Trophoblast cell (in vitro differentiated cells and primary cell): ENCODE data around the gene ATOSB.
A peak's percentile ranks its signal among the peaks of the same experiment; 100 is the strongest.

Source experiments
- DNase-seq, 2 donors: peaks; one replicate each; pipeline ENCODE4 v3.0.0-alpha.2; 2016
- H2AFZ ChIP-seq: 2 replicates; pipeline ENCODE4 v1.6.1; 2013; ENCODE audit warnings: low read length, moderate library complexity, mild to moderate bottlenecking; ENCODE audit not compliant: insufficient read depth, poor library complexity
- H2AK5ac ChIP-seq: 2 replicates; pipeline ENCODE4 v1.6.1; 2013; ENCODE audit warnings: mild to moderate bottlenecking, low read length
- H2BK120ac ChIP-seq: 2 replicates; pipeline ENCODE4 v1.6.1; 2013; ENCODE audit warnings: low read length, mild to moderate bottlenecking, moderate library complexity; ENCODE audit not compliant: insufficient read depth, poor library complexity
- H2BK12ac ChIP-seq: 2 replicates; pipeline ENCODE4 v1.6.1; 2013; ENCODE audit warnings: mild to moderate bottlenecking, low read length, moderate library complexity
- H2BK5ac ChIP-seq: 2 replicates; pipeline ENCODE4 v1.6.1; 2013; ENCODE audit warnings: low read length, low read depth, moderate library complexity, mild to moderate bottlenecking; ENCODE audit not compliant: poor library complexity
- H3K14ac ChIP-seq: 2 replicates; pipeline ENCODE4 v1.6.1; 2013; ENCODE audit warnings: mild to moderate bottlenecking, low read length
- H3K18ac ChIP-seq: 2 replicates; pipeline ENCODE4 v1.6.1; 2013; ENCODE audit warnings: mild to moderate bottlenecking, low read length
- H3K23ac ChIP-seq: 2 replicates; pipeline ENCODE4 v1.6.1; 2013; ENCODE audit warnings: low read length
- H3K27ac ChIP-seq: 2 replicates; pipeline ENCODE4 v1.5.1; 2013; ENCODE audit warnings: low read depth, mild to moderate bottlenecking, inconsistent platforms, low read length, moderate library complexity
- H3K27me3 ChIP-seq: 2 replicates; pipeline ENCODE4 v1.6.1; 2013; ENCODE audit warnings: inconsistent platforms, mild to moderate bottlenecking, low read length, moderate library complexity; ENCODE audit not compliant: insufficient read depth
- H3K36me3 ChIP-seq, 2 experiments: 1 replicate in 1 of 2; 2 replicates in 1 of 2; pipeline ENCODE4 v1.6.1; 2013; ENCODE audit warnings: low read length in 2 of 2, mild to moderate bottlenecking in 2 of 2, moderate library complexity in 1 of 2; ENCODE audit not compliant: insufficient read depth in 2 of 2, control insufficient read depth in 1 of 2
- H3K4ac ChIP-seq: 2 replicates; pipeline ENCODE4 v1.6.1; 2013; ENCODE audit warnings: low read depth, mild to moderate bottlenecking, low read length, moderate library complexity
- H3K4me1 ChIP-seq, 2 experiments: 1 replicate in 1 of 2; 2 replicates in 1 of 2; pipeline ENCODE4 v1.6.1; 2013; ENCODE audit warnings: low read length in 2 of 2, mild to moderate bottlenecking in 2 of 2, moderate library complexity in 1 of 2; ENCODE audit not compliant: insufficient read depth in 2 of 2, control insufficient read depth in 1 of 2
- H3K4me2 ChIP-seq: 2 replicates; pipeline ENCODE4 v1.6.1; 2013; ENCODE audit warnings: inconsistent platforms, mild to moderate bottlenecking, low read length, moderate library complexity
- H3K4me3 ChIP-seq: 2 replicates; pipeline ENCODE4 v1.5.1; 2013; ENCODE audit warnings: mild to moderate bottlenecking, low read depth, low read length, inconsistent platforms
- H3K79me1 ChIP-seq: one replicate; pipeline ENCODE4 v1.6.1; 2013; ENCODE audit warnings: low read length
- H3K79me2 ChIP-seq: 2 replicates; pipeline ENCODE4 v1.6.1; 2013; ENCODE audit warnings: low read length, mild to moderate bottlenecking; ENCODE audit not compliant: control insufficient read depth, insufficient read depth, poor library complexity
- H3K9ac ChIP-seq: 2 replicates; pipeline ENCODE4 v1.6.1; 2013; ENCODE audit warnings: mild to moderate bottlenecking, low read length
- H3K9me3 ChIP-seq: 2 replicates; pipeline ENCODE4 v1.6.1; 2013; ENCODE audit warnings: low read depth, mild to moderate bottlenecking, control low read depth, inconsistent platforms, low read length; ENCODE audit not compliant: insufficient read depth
- H4K12ac ChIP-seq: 2 replicates; pipeline ENCODE4 v1.6.1; 2013; ENCODE audit warnings: low read depth, mild to moderate bottlenecking, low read length, moderate library complexity
- H4K8ac ChIP-seq: 2 replicates; pipeline ENCODE4 v1.6.1; 2013; ENCODE audit warnings: low read depth, mild to moderate bottlenecking, low read length, moderate library complexity
- H4K91ac ChIP-seq: one replicate; pipeline ENCODE4 v1.6.1; 2013; ENCODE audit warnings: low read depth, mild to moderate bottlenecking, low read length, moderate library complexity
- WGBS: extraction: QIAGEN DNeasy Blood & Tissue Kit; methylation state at CpG from one replicate; pipeline ENCODE4 v1.1.7; 2013; ENCODE audit warnings: missing lambda C conversion rate; ENCODE audit not compliant: insufficient read length, insufficient coverage; ENCODE audit errors: extremely low coverage; 5-methylcytosine and 5-hydroxymethylcytosine counted together

Gene ATOSB

GRCh38 chr9:35097573-35097972, 18.1 kb downstream of the ATOSB start:
- Histone ChIP-seq H3K9me3 (no peaks in the 10 kb centered on the region), H2BK120ac (no peak overlapping the region), H3K79me2 (peaks cover 4% of the 10 kb centered on the region), H3K4me3 (no peak overlapping the region), H3K4ac (no peak overlapping the region), H3K18ac (no peak overlapping the region), H2BK5ac (no peak overlapping the region), H2BK12ac (no peak overlapping the region), H2AFZ (no peak overlapping the region), H3K4me1 (peaks cover 8 to 10% of the 10 kb centered on the region in 2 experiments), H3K79me1 (peaks cover 7% of the 10 kb centered on the region), H3K4me2 (no peak overlapping the region), H4K8ac (no peak overlapping the region), H2AK5ac (no peak overlapping the region), H3K23ac (no peak overlapping the region), H3K9ac (no peak overlapping the region), H3K27ac (no peak overlapping the region), H3K14ac (no peak overlapping the region), H3K27me3 (no peaks in the 10 kb centered on the region), H3K36me3 (peaks cover 22 to 30% of the 10 kb centered on the region in 2 experiments), H4K91ac (no peak overlapping the region), H4K12ac (no peak overlapping the region)
- no CpG with 5 or more reads among the region's 3 CpGs for WGBS
- DNase-seq = no peak

GRCh38 chr9:35096035-35096849, 19.4 kb downstream of the ATOSB start, which contains the start of gene PIGO:
TSS of gene PIGO (minus strand) at chr9:35096591. CDS start at chr9:35095565, 1,026 bp downstream.
- Histone ChIP-seq H3K27ac (peak within 1 kb of the TSS; percentile 97), H3K9me3 (no peaks in the 10 kb centered on the region), H3K23ac (no peak within 1 kb of the TSS), H3K27me3 (no peaks in the 10 kb centered on the region), H2AK5ac (peak within 1 kb of the TSS; percentile 92), H2BK120ac (peak within 1 kb of the TSS; percentile 98), H3K4me3 (peak within 1 kb of the TSS; percentile 90), H3K14ac (peak within 1 kb of the TSS; percentile 99), H4K12ac (peak within 1 kb of the TSS; percentile 100), H2AFZ (peak within 1 kb of the TSS; percentile 99), H3K4ac (peak within 1 kb of the TSS; percentile 91), H3K4me1 (peaks cover 2 to 3% of the 10 kb centered on the region in 2 experiments), H2BK12ac (no peak within 1 kb of the TSS), H4K91ac (peak within 1 kb of the TSS; percentile 99), H2BK5ac (peak within 1 kb of the TSS; percentile 98), H3K18ac (peak within 1 kb of the TSS; percentile 98), H3K4me2 (peak within 1 kb of the TSS; percentile 66), H3K9ac (peak within 1 kb of the TSS; percentile 96), H3K79me2 (peaks cover 2% of the 10 kb centered on the region), H4K8ac (peak within 1 kb of the TSS; percentile 100), H3K36me3 (peaks cover 31 to 39% of the 10 kb centered on the region in 2 experiments), H3K79me1 (peaks cover 6% of the 10 kb centered on the region)
- DNase-seq = peak; percentile 89 to 95
- no CpG with 5 or more reads among the region's 53 CpGs for whole genome bisulfite sequencing

DNA sequence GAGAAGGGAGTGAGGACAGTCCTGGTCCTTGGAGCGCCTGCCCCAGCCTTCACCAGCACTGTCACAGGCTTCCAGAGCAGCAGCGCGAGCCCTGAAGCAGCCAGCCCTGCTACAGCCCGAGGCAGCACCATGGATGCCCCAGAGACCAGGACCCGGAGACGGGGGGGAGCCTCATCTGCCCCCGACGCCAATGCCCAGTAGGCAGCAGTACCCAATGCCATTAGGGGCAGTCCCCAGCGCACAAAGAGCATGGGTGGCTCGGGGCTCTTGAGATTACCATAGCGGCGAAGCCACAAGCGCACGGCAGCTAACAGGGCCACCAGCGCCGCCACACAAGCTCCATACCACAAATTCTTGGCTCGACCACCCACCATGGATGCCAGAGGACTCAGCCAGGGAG, 24.1 kb downstream of the ATOSB start:
- no peak overlapping the region for H4K12ac ChIP-seq
- peaks cover 38 to 53% of the 10 kb centered on the region in 2 experiments for H3K36me3 ChIP-seq
- H3K27me3 ChIP-seq = no peaks in the 10 kb centered on the region
- H3K4me2 ChIP-seq = no peak overlapping the region
- H3K23ac ChIP-seq = no peak overlapping the region
- no peak overlapping the region for H3K14ac ChIP-seq
- H2BK5ac ChIP-seq = no peak overlapping the region
- H3K4ac ChIP-seq = no peak overlapping the region
- no peak overlapping the region for H3K18ac ChIP-seq
- H3K9me3 ChIP-seq = no peaks in the 10 kb centered on the region
- peaks cover 2 to 3% of the 10 kb centered on the region in 2 experiments for H3K4me1 ChIP-seq
- H3K79me2 ChIP-seq = peaks cover 2% of the 10 kb centered on the region
- no peak overlapping the region for H3K4me3 ChIP-seq
- no CpG with 5 or more reads among the region's 17 CpGs for WGBS
- H2BK12ac ChIP-seq = no peak overlapping the region
- H3K79me1 ChIP-seq = peaks cover 6% of the 10 kb centered on the region
- no peak overlapping the region for H2AK5ac ChIP-seq
- DNase-seq = no peak
- H2BK120ac ChIP-seq = no peak overlapping the region
- no peak overlapping the region for H4K91ac ChIP-seq
- H3K27ac ChIP-seq = no peak overlapping the region
- no peak overlapping the region for H3K9ac ChIP-seq
- no peak overlapping the region for H4K8ac ChIP-seq
- H2AFZ ChIP-seq = no peak overlapping the region

GRCh38 chr9:35089434-35089833, 26.2 kb downstream of the ATOSB start:
- Histone ChIP-seq H3K9me3 (no peaks in the 10 kb centered on the region), H3K4me3 (no peak overlapping the region), H3K27me3 (no peaks in the 10 kb centered on the region), H4K8ac (no peak overlapping the region), H3K36me3 (peaks cover 38 to 53% of the 10 kb centered on the region in 2 experiments), H2BK120ac (no peak overlapping the region), H3K9ac (no peak overlapping the region), H4K91ac (no peak overlapping the region), H4K12ac (no peak overlapping the region), H3K4me2 (no peak overlapping the region), H2BK5ac (no peak overlapping the region), H3K27ac (no peak overlapping the region), H2BK12ac (no peak overlapping the region), H3K14ac (no peak overlapping the region), H2AFZ (no peak overlapping the region), H3K4me1 (no peaks in the 10 kb centered on the region), H3K23ac (no peak overlapping the region), H2AK5ac (no peak overlapping the region), H3K79me2 (no peaks in the 10 kb centered on the region), H3K79me1 (no peaks in the 10 kb centered on the region), H3K4ac (no peak overlapping the region), H3K18ac (no peak overlapping the region)
- no CpG with 5 or more reads among the region's 2 CpGs for WGBS
- DNase-seq = no peak
